IMR-90 (cell line): Measurements from ENCODE around the gene LATS1. TPM values are rescaled to one million over a fixed set of nuclear protein-coding genes. Genes with fewer than 3 reads are reported as not detected.

Experiments used
- ATAC-seq: fragments of 200-7000 bp; cut with Tn5 transposase; 2 replicates; pipeline ENCODE4 v1.9.1; 2020; ENCODE audit warnings: low read depth, mild to moderate bottlenecking, moderate library complexity
- Bru-seq: library from RNA; stranded (reverse); fragments of 400-500 nt; gene quantifications from one replicate; lab custom pipeline; 2021; lab: Mats Ljungman, UMichigan
- BruChase-seq, 2 experiments: library from RNA; stranded (reverse); fragments of 400-500 nt; gene quantifications; one replicate each; lab custom pipeline; 2021; lab: Mats Ljungman, UMichigan
- BruUV-seq: library from RNA; stranded (reverse); fragments of 400-500 nt; replicated peaks from 2 replicates; lab custom pipeline; 2021; lab: Mats Ljungman, UMichigan
- CTCF ChIA-PET: fragments of 300-600 bp; formaldehyde crosslinking; extraction: SDS; loops from one replicate; lab custom pipeline; 2021; ENCODE audit warnings: antibody characterized with exemption; lab: Yijun Ruan, JAX
- POLR2A ChIA-PET: fragments of 300-600 bp; sonication (Branson Sonifier 250); formaldehyde crosslinking; loops from one replicate; lab custom pipeline; 2022; ENCODE audit warnings: antibody characterized with exemption; ENCODE audit not compliant: unreplicated experiment; lab: Charles Lee
- DNase-seq: peaks from one replicate; pipeline ENCODE4 v3.0.0; 2013
- H2AFZ ChIP-seq: replicated peaks from 2 replicates; pipeline ENCODE3; 2013; ENCODE audit warnings: low read length, mild to moderate bottlenecking; ENCODE audit not compliant: poor library complexity
- H2AK5ac ChIP-seq: 2 replicates; pipeline ENCODE4 v1.6.1; 2013; ENCODE audit warnings: low read depth, low read length, inconsistent platforms
- H2AK9ac ChIP-seq: replicated peaks from 2 replicates; pipeline ENCODE3; 2013; ENCODE audit warnings: mild to moderate bottlenecking, low read depth, low read length, moderate library complexity; ENCODE audit not compliant: poor library complexity
- H2BK120ac ChIP-seq: 2 replicates; pipeline ENCODE4 v1.6.1; 2013; ENCODE audit warnings: low read depth, low read length, inconsistent platforms
- H2BK15ac ChIP-seq: 3 replicates; pipeline ENCODE4 v1.6.1; 2013; ENCODE audit warnings: low read depth, low read length, inconsistent platforms
- H2BK20ac ChIP-seq: 2 replicates; pipeline ENCODE4 v1.6.1; 2013; ENCODE audit warnings: low read depth, mild to moderate bottlenecking, inconsistent platforms, low read length, moderate library complexity
- H2BK5ac ChIP-seq: 2 replicates; pipeline ENCODE4 v1.6.1; 2013; ENCODE audit warnings: mild to moderate bottlenecking, low read depth, low read length, inconsistent platforms; ENCODE audit not compliant: poor library complexity, severe bottlenecking
- H3K14ac ChIP-seq: replicated peaks from 2 replicates; pipeline ENCODE4 v1.6.1; 2013; ENCODE audit warnings: low read depth, low read length, inconsistent platforms
- H3K18ac ChIP-seq: 2 replicates; pipeline ENCODE4 v1.6.1; 2013; ENCODE audit warnings: low read depth, low read length, control low read depth
- H3K23ac ChIP-seq: 2 replicates; pipeline ENCODE4 v1.6.1; 2013; ENCODE audit warnings: low read depth, low read length, inconsistent platforms
- H3K27ac ChIP-seq: 2 replicates; pipeline ENCODE4 v1.5.1; 2013; ENCODE audit warnings: mild to moderate bottlenecking, control low read depth, low read length; ENCODE audit not compliant: insufficient read depth
- H3K27me3 ChIP-seq: 2 replicates; pipeline ENCODE4 v1.6.1; 2013; ENCODE audit warnings: low read length; ENCODE audit not compliant: control insufficient read depth, insufficient read depth
- H3K36me3 ChIP-seq: 2 replicates; pipeline ENCODE4 v1.6.1; 2013; ENCODE audit warnings: low read length, mixed read lengths; ENCODE audit not compliant: control insufficient read depth, insufficient read depth
- H3K4ac ChIP-seq: 2 replicates; pipeline ENCODE4 v1.6.1; 2013; ENCODE audit warnings: low read depth, low read length, inconsistent platforms
- H3K4me1 ChIP-seq: 2 replicates; pipeline ENCODE4 v1.6.1; 2013; ENCODE audit warnings: low read length, mixed read lengths; ENCODE audit not compliant: control insufficient read depth, insufficient read depth
- H3K4me2 ChIP-seq: 2 replicates; pipeline ENCODE4 v1.6.1; 2013; ENCODE audit warnings: low read depth, mild to moderate bottlenecking, control low read depth, low read length, moderate library complexity
- H3K4me3 ChIP-seq: 2 replicates; pipeline ENCODE4 v1.5.1; 2013; ENCODE audit warnings: low read depth, mild to moderate bottlenecking, control low read depth, low read length, moderate library complexity; ENCODE audit not compliant: insufficient read depth
- H3K56ac ChIP-seq: 2 replicates; pipeline ENCODE4 v1.6.1; 2013; ENCODE audit warnings: low read length, inconsistent platforms; ENCODE audit not compliant: insufficient read depth; ENCODE audit errors: extremely low read depth
- H3K79me1 ChIP-seq, 2 experiments: 2 replicates each; pipeline ENCODE4 v1.6.1; 2013; ENCODE audit warnings: low read length in 2 of 2, inconsistent platforms in 1 of 2, low read depth in 1 of 2
- H3K9ac ChIP-seq: 2 replicates; pipeline ENCODE4 v1.6.1; 2013; ENCODE audit warnings: low read depth, low read length, control low read depth
- H3K9me1 ChIP-seq: 2 replicates; pipeline ENCODE4 v1.6.1; 2013; ENCODE audit warnings: low read length, inconsistent platforms; ENCODE audit not compliant: insufficient read depth
- H3K9me3 ChIP-seq: 2 replicates; pipeline ENCODE4 v1.6.1; 2013; ENCODE audit warnings: low read length; ENCODE audit not compliant: control insufficient read depth, insufficient read depth
- H4K20me1 ChIP-seq: 2 replicates; pipeline ENCODE4 v1.6.1; 2013; ENCODE audit warnings: low read length, inconsistent platforms; ENCODE audit not compliant: insufficient read depth
- H4K5ac ChIP-seq: 2 replicates; pipeline ENCODE4 v1.6.1; 2013; ENCODE audit warnings: mild to moderate bottlenecking, low read depth, low read length, control low read depth
- H4K8ac ChIP-seq, 2 experiments: 2 replicates each; pipeline ENCODE4 v1.6.1; 2013; ENCODE audit warnings: low read depth in 2 of 2, low read length in 2 of 2, control low read depth in 1 of 2, inconsistent platforms in 1 of 2
- H4K91ac ChIP-seq: 2 replicates; pipeline ENCODE4 v1.6.1; 2013; ENCODE audit warnings: low read depth, low read length, inconsistent platforms; ENCODE audit not compliant: insufficient read depth
- CEBPB ChIP-seq: IDR thresholded peaks from 2 replicates; pipeline ENCODE4 v1.6.1; 2012; ENCODE audit warnings: low read depth, low read length, improper control_type of control experiment
- CHD1 ChIP-seq: IDR thresholded peaks from 2 replicates; pipeline ENCODE4 v1.6.1; 2012; ENCODE audit warnings: low read depth, low read length, improper control_type of control experiment
- CTCF ChIP-seq: conservative IDR thresholded peaks from 2 replicates; pipeline ENCODE4 v1.5.1; 2012; ENCODE audit warnings: mild to moderate bottlenecking, low read depth, low read length, improper control_type of control experiment
- FOS ChIP-seq: fragments of 150-350 bp; IDR thresholded peaks from 2 replicates; pipeline ENCODE4 v1.6.1; 2016; ENCODE audit warnings: low read depth, low read length
- MAFK ChIP-seq: IDR thresholded peaks from 2 replicates; pipeline ENCODE4 v1.6.1; 2012; ENCODE audit warnings: low read depth, low read length, improper control_type of control experiment
- NFE2L2 ChIP-seq: fragments of 150-350 bp; IDR thresholded peaks from 2 replicates; pipeline ENCODE4 v1.6.1; 2016; ENCODE audit warnings: low read depth, mild to moderate bottlenecking, low read length
- POLR2A ChIP-seq: IDR thresholded peaks from 2 replicates; pipeline ENCODE4 v1.6.1; 2012; ENCODE audit warnings: mild to moderate bottlenecking, low read depth, low read length
- RAD21 ChIP-seq: IDR thresholded peaks from 2 replicates; pipeline ENCODE4 v1.6.1; 2012; ENCODE audit warnings: low read length, improper control_type of control experiment
- RCOR1 ChIP-seq: IDR thresholded peaks from 2 replicates; pipeline ENCODE4 v1.6.1; 2012; ENCODE audit warnings: mild to moderate bottlenecking, low read length, improper control_type of control experiment; ENCODE audit not compliant: insufficient replicate concordance
- USF2 ChIP-seq: fragments of 150-350 bp; IDR thresholded peaks from 2 replicates; pipeline ENCODE4 v1.6.1; 2017; ENCODE audit warnings: mild to moderate bottlenecking, antibody characterized with exemption, low read length, low read depth
- WGBS, 2 experiments: methylation state at CpG; one replicate each; pipeline versions ENCODE4 v1.1.5 to v1.1.7; 2013; ENCODE audit warnings: missing lambda C conversion rate in 2 of 2; ENCODE audit not compliant: insufficient read length in 1 of 2; ENCODE audit errors: extremely low coverage in 2 of 2; 5-methylcytosine and 5-hydroxymethylcytosine counted together
- dilution Hi-C: fragments of 300-500 bp; cut with HindIII; formaldehyde crosslinking; loops from one replicate; pipeline ENCODE4 v1.14.3; 2018; ENCODE audit warnings: low sequenced_read_pairs; ENCODE audit not compliant: unreplicated experiment
- in situ Hi-C: fragments of 300-500 bp; cut with MboI; formaldehyde crosslinking; loops from 3 replicates; pipeline ENCODE4 v1.14.3; 2019; ENCODE audit warnings: low sequenced_read_pairs, inconsistent platforms, mixed read lengths
- intact Hi-C: fragments of 100-400 bp; cut with micrococcal nuclease; formaldehyde crosslinking; loops from 2 replicates; pipeline ENCODE4 v1.10.0; 2022
- long read RNA-seq: library from polyadenylated mRNA; unstranded; transcript quantifications from one replicate; pipeline ENCODE4 v2.0.0, GENCODE V29; 2021; ENCODE audit not compliant: unreplicated experiment
- polyA plus RNA-seq, 3 experiments: library from polyadenylated mRNA; depleted of rRNA; stranded (reverse); fragments of >200 nt; gene quantifications; 2 replicates each; pipeline ENCODE4 v1.2.3, GENCODE V29; 2012; ENCODE audit warnings: low replicate concordance in 1 of 3
- total RNA-seq: library from RNA; depleted of rRNA; stranded (reverse); fragments of >200 nt; gene quantifications from 2 replicates; pipeline ENCODE4 v1.2.3, GENCODE V29; 2012; rRNA removed
- TF ChIP-seq, protein P1 (sequence below): fragments of 150-350 bp; IDR thresholded peaks from 2 replicates; pipeline ENCODE4 v1.6.1; 2016; ENCODE audit warnings: low read depth, mild to moderate bottlenecking, low read length, moderate library complexity, borderline replicate concordance

Gene LATS1
- total RNA-seq: 18.3 and 20.1 TPM in 2 replicates
- polyA plus RNA-seq (2012; rRNA removed): 7.9 and 8.8 TPM in 2 replicates
- 1.7 and 3.7 TPM in 2 replicates for polyA plus RNA-seq (2012; cell fraction: cytosol; rRNA removed)
- polyA plus RNA-seq (2012; cell fraction: nucleus; rRNA removed; ENCODE audit: low replicate concordance): 2.3 and 12.0 TPM in 2 replicates
- percentile 82 among the genes with signal in this experiment for Bru-seq, nascent RNA
- percentile 85 among the genes with signal in this experiment for BruChase-seq, experiment 1, labeled RNA remaining after a 6-hour chase
- percentile 87 among the genes with signal in this experiment for BruChase-seq, experiment 2, labeled RNA remaining after a 2-hour chase
- long read RNA-seq, partial matches to known transcripts: 0 of 3 reads
- long read RNA-seq, other reads (novel, unspliced or antisense): 3 of 3 reads

DNA sequence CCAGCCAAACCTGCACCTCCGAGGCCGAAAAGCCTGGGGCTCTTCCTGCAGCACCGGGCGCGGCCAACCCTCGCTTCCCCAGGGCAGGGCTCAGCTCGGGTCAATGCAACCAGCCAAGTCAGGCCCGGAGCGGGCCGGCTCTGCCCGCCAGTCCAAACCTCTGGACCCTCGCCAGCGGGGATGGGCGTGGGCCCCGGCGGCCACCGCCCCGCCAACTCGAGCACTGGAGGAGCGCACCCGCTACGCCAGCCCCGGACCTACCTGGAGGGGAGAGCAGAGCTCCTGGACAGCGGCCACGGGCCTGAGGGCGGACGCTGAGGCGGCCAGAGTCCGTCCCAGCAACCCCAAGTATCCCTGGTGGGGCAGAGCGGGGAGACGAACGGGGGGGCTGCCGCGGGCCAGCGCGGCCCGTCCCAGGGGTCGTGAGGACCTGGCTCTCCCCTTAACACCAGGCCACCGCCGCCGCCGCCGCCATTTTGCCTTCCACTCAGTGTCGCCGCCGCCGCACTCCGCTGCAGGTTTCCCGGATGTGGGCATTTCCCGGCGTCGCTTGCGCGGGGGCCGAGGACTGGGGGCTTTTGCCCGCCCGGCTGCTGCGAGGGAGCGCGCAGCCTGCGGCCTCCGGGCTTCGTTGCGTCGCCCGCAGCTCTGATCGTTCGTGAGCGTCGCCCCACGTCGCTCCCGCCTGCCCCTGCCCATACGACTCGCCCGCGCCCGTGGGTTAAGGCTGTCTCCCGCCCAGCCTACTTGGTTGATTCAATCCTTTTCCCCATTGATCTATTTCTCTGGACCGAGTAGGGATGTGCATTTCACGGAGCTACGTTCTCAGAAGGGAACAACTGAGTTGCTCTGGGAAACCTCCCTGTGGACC lies at the start of gene LATS1:
Gene LATS1 (minus strand): TSS at position 514 of the 871 bp plus-strand sequence. CDS start 15,975 bp downstream, outside the sequence.
- no peaks in the 10 kb centered on the region for H3K36me3 ChIP-seq
- ATAC-seq (peak; percentile 90), DNase-seq (peak; percentile 76)
- H4K5ac ChIP-seq: peak within 1 kb of the TSS; percentile 93
- H3K4me3 ChIP-seq: peak within 1 kb of the TSS; percentile 86
- peak within 1 kb of the TSS; percentile 99 for H2AFZ ChIP-seq
- no peaks in the 10 kb centered on the region for H3K27me3 ChIP-seq
- 0% methylated on average over 8 of the region's 82 CpGs; no CpG with 5 or more reads in 1 of the 2 experiments for WGBS, 2 experiments
- peak within 1 kb of the TSS; percentile 89 to 96 for H4K8ac ChIP-seq
- peak within 1 kb of the TSS; percentile 90 for H2BK120ac ChIP-seq
- peak within 1 kb of the TSS; percentile 95 for H3K14ac ChIP-seq
- no TSS peak for BruUV-seq
- H3K23ac ChIP-seq: peak within 1 kb of the TSS; percentile 99
- peak within 1 kb of the TSS; percentile 90 for H3K18ac ChIP-seq
- in situ Hi-C loops: no loop called here
- no peaks in the 10 kb centered on the region for H3K9me3 ChIP-seq
- H4K91ac ChIP-seq: peak within 1 kb of the TSS; percentile 90
- dilution Hi-C loops: no loop called here
- H2BK20ac ChIP-seq: 0 out of 2 replicates have a peak within 1 kb of the TSS, but pooled peaks have one; percentile 30
- peak within 1 kb of the TSS; percentile 100 for H2AK9ac ChIP-seq
- H3K9ac ChIP-seq: peak within 1 kb of the TSS; percentile 98
- peak within 1 kb of the TSS; percentile 78 for H2AK5ac ChIP-seq
- peaks cover 3% of the 10 kb centered on the region; the same call in 1 of the 2 replicates for H3K9me1 ChIP-seq
- H2BK5ac ChIP-seq: peak within 1 kb of the TSS; percentile 95
- intact Hi-C loops: no loop called here
- H3K4me2 ChIP-seq: peak within 1 kb of the TSS; percentile 85
- POLR2A ChIA-PET: interaction anchor here (0.7 kb wide), 1 partner anchor 20 kb away, joined by 10 read pairs; no protein-coding TSS in a partner anchor
- peaks cover 6 to 11% of the 10 kb centered on the region in 2 experiments; a peak in 2 of 4 replicates for H3K79me1 ChIP-seq
- CTCF ChIA-PET: no interaction called here
- peaks cover 2% of the 10 kb centered on the region; the same call in 1 of the 2 replicates for H3K4me1 ChIP-seq
- peak within 1 kb of the TSS; percentile 83 for H3K56ac ChIP-seq
- peak within 1 kb of the TSS; percentile 21; the same call in 2 of the 3 replicates for H2BK15ac ChIP-seq
- peak within 1 kb of the TSS; percentile 96 for H3K4ac ChIP-seq
- H4K20me1 ChIP-seq: peaks cover 9% of the 10 kb centered on the region; the same call in 1 of the 2 replicates
- H3K27ac ChIP-seq: peak within 1 kb of the TSS; percentile 99
- TF ChIP-seq NFE2L2 (no peak), CEBPB (no peak), RCOR1 (no peak), FOS (no peak), CTCF (no peak), RAD21 (no peak), MAFK (no peak), USF2 (no peak), CHD1 (no peak), POLR2A (peak; percentile 88)
- TF ChIP-seq, protein P1, sequence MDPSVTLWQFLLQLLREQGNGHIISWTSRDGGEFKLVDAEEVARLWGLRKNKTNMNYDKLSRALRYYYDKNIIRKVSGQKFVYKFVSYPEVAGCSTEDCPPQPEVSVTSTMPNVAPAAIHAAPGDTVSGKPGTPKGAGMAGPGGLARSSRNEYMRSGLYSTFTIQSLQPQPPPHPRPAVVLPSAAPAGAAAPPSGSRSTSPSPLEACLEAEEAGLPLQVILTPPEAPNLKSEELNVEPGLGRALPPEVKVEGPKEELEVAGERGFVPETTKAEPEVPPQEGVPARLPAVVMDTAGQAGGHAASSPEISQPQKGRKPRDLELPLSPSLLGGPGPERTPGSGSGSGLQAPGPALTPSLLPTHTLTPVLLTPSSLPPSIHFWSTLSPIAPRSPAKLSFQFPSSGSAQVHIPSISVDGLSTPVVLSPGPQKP: no peak
